HG02884 (cell line): Measurements from ENCODE around the gene STYK1.
"Not testable (repeated sequence)": the region's sequence is repeated elsewhere in the genome, so short reads cannot be mapped to it uniquely, and the experiment has no call there.

Experiments
- ATAC-seq: cut with Tn5 transposase; IDR thresholded peaks from one replicate; pipeline ENCODE4 v1.9.1; 2021; ENCODE audit warnings: mild to moderate bottlenecking, moderate library complexity; ENCODE audit not compliant: unreplicated experiment

Gene STYK1

GRCh38 chr12:10690906-10691305 is 17.1 kb upstream of the STYK1 start:
- no peak for ATAC-seq

- ATAC-seq = no peak
Observed at GRCh38 chr12:10689146-10689545, 15.3 kb upstream of the STYK1 start.

- ATAC-seq = no peak
Observed at GRCh38 chr12:10688042-10688441, 14.2 kb upstream of the STYK1 start.

- no peak for ATAC-seq
Observed at GRCh38 chr12:10672231-10672868, 1.5 kb downstream of the STYK1 start.

- ATAC-seq = no peak
Observed at GRCh38 chr12:10669533-10669932, 4.3 kb downstream of the STYK1 start.

GRCh38 chr12:10668526-10668925 is 5.3 kb downstream of the STYK1 start:
- no peak for ATAC-seq

GRCh38 chr12:10667581-10667980 is 6.3 kb downstream of the STYK1 start:
- ATAC-seq = no peak

GRCh38 chr12:10664499-10664898 is 9.4 kb downstream of the STYK1 start:
- ATAC-seq = no peak

GRCh38 chr12:10663869-10664268 is 10.0 kb downstream of the STYK1 start:
- ATAC-seq = no peak

- no peak for ATAC-seq
Observed at GRCh38 chr12:10661338-10661737, 12.5 kb downstream of the STYK1 start.

GRCh38 chr12:10654003-10654402 is 19.8 kb downstream of the STYK1 start:
- ATAC-seq = no peak

- ATAC-seq = no peak
Observed at GRCh38 chr12:10652192-10652591, 21.7 kb downstream of the STYK1 start.

- ATAC-seq = not testable (repeated sequence)
Observed at GRCh38 chr12:10646576-10646975, 27.3 kb downstream of the STYK1 start.

GRCh38 chr12:10645910-10646309 is 27.9 kb downstream of the STYK1 start:
- no peak for ATAC-seq

GRCh38 chr12:10641735-10642500 is 31.9 kb downstream of the STYK1 start:
- no peak for ATAC-seq

GRCh38 chr12:10638728-10639127 is 35.1 kb downstream of the STYK1 start:
- no peak for ATAC-seq

- no peak for ATAC-seq
Observed at GRCh38 chr12:10636611-10637010, 37.2 kb downstream of the STYK1 start.

GRCh38 chr12:10636124-10636523 is 37.7 kb downstream of the STYK1 start:
- no peak for ATAC-seq

- ATAC-seq = no peak
Observed at GRCh38 chr12:10635306-10635705, 38.5 kb downstream of the STYK1 start.

- no peak for ATAC-seq
Observed at GRCh38 chr12:10634427-10634826, 39.4 kb downstream of the STYK1 start.

- no peak for ATAC-seq
Observed at GRCh38 chr12:10633541-10633940, 40.3 kb downstream of the STYK1 start.

GRCh38 chr12:10632226-10632625 is 41.6 kb downstream of the STYK1 start:
- ATAC-seq = no peak

GRCh38 chr12:10624605-10625004 is 49.2 kb downstream of the STYK1 start:
- no peak for ATAC-seq
